HUES64 (cell line): ENCODE data around the gene OR52E1.

ENCODE experiments used
- H3K27ac ChIP-seq: 2 replicates; pipeline ENCODE4 v1.7.0; 2013; ENCODE audit warnings: low read depth, low read length, inconsistent platforms
- H3K27me3 ChIP-seq: 2 replicates; pipeline ENCODE4 v1.6.1; 2013; ENCODE audit warnings: mild to moderate bottlenecking, low read length; ENCODE audit not compliant: insufficient read depth
- H3K36me3 ChIP-seq: 2 replicates; pipeline ENCODE4 v1.6.1; 2013; ENCODE audit warnings: mild to moderate bottlenecking, low read length; ENCODE audit not compliant: insufficient read depth
- H3K4me1 ChIP-seq: 2 replicates; pipeline ENCODE4 v1.6.1; 2013; ENCODE audit warnings: mild to moderate bottlenecking, low read length, moderate library complexity; ENCODE audit not compliant: insufficient read depth
- H3K4me3 ChIP-seq: 2 replicates; pipeline ENCODE4 v1.5.1; 2013; ENCODE audit warnings: mild to moderate bottlenecking, low read length, moderate library complexity
- H3K9ac ChIP-seq: 2 replicates; pipeline ENCODE4 v1.6.1; 2013; ENCODE audit warnings: mild to moderate bottlenecking, low read depth, low read length
- H3K9me3 ChIP-seq: 2 replicates; pipeline ENCODE4 v1.6.1; 2013; ENCODE audit warnings: low read depth, low read length; ENCODE audit not compliant: insufficient read depth
- WGBS: fragments of 150-250, 120-280 bp; methylation state at CpG from one replicate; pipeline ENCODE4 v1.1.7; 2013; ENCODE audit warnings: missing lambda C conversion rate; 5-methylcytosine and 5-hydroxymethylcytosine counted together

Gene OR52E1

GRCh38 chr11:5065027-5065426, 4.3 kb upstream of the OR52E1 start:
- 84% methylated on average over 1 of the region's 1 CpG for WGBS
- H3K4me3 ChIP-seq, result no peak overlapping the region
- H3K4me1 ChIP-seq, result no peaks in the 10 kb centered on the region
- H3K9ac ChIP-seq, result no peak overlapping the region
- H3K9me3 ChIP-seq, result no peaks in the 10 kb centered on the region
- no peaks in the 10 kb centered on the region for H3K36me3 ChIP-seq
- H3K27me3 ChIP-seq, result no peaks in the 10 kb centered on the region
- no peak overlapping the region for H3K27ac ChIP-seq

- Histone ChIP-seq H3K4me3 (no peak overlapping the region), H3K9ac (no peak overlapping the region), H3K36me3 (no peaks in the 10 kb centered on the region), H3K4me1 (no peaks in the 10 kb centered on the region), H3K9me3 (no peaks in the 10 kb centered on the region), H3K27me3 (no peaks in the 10 kb centered on the region), H3K27ac (no peak overlapping the region)
- 76% methylated on average over 3 of the region's 3 CpGs for WGBS
Measured at GRCh38 chr11:5071799-5072198, 2.4 kb downstream of the OR52E1 start.

GRCh38 chr11:5081405-5081804, 12.0 kb downstream of the OR52E1 start:
- Histone ChIP-seq H3K9me3 (no peaks in the 10 kb centered on the region), H3K27me3 (no peaks in the 10 kb centered on the region), H3K27ac (no peak overlapping the region), H3K4me1 (no peaks in the 10 kb centered on the region), H3K9ac (no peak overlapping the region), H3K36me3 (no peaks in the 10 kb centered on the region), H3K4me3 (no peak overlapping the region)
- WGBS, result 100% methylated on average over 1 of the region's 2 CpGs

GRCh38 chr11:5083602-5084001, 14.2 kb downstream of the OR52E1 start:
- Histone ChIP-seq H3K27me3 (no peaks in the 10 kb centered on the region), H3K4me1 (0 out of 2 replicates have a peak, but pooled peaks cover 8% of the 10 kb centered on the region), H3K27ac (no peak overlapping the region), H3K36me3 (no peaks in the 10 kb centered on the region), H3K9ac (no peak overlapping the region), H3K4me3 (no peak overlapping the region), H3K9me3 (no peaks in the 10 kb centered on the region)

- no peaks in the 10 kb centered on the region for H3K36me3 ChIP-seq
- H3K9ac ChIP-seq, result no peak overlapping the region
- H3K9me3 ChIP-seq, result no peaks in the 10 kb centered on the region
- no peak overlapping the region for H3K27ac ChIP-seq
- no peak overlapping the region for H3K4me3 ChIP-seq
- 0 out of 2 replicates have a peak, but pooled peaks cover 8% of the 10 kb centered on the region for H3K4me1 ChIP-seq
- no peaks in the 10 kb centered on the region for H3K27me3 ChIP-seq
Measured at GRCh38 chr11:5088556-5088955, 19.2 kb downstream of the OR52E1 start.

GRCh38 chr11:5090668-5091067, 21.3 kb downstream of the OR52E1 start:
- Histone ChIP-seq H3K27me3 (no peaks in the 10 kb centered on the region), H3K9me3 (no peaks in the 10 kb centered on the region), H3K9ac (no peak overlapping the region), H3K36me3 (no peaks in the 10 kb centered on the region), H3K27ac (no peak overlapping the region), H3K4me3 (no peak overlapping the region), H3K4me1 (0 out of 2 replicates have a peak, but pooled peaks cover 8% of the 10 kb centered on the region)
- WGBS, result 98% methylated on average over 1 of the region's 1 CpG

- WGBS, result 93% methylated on average over 6 of the region's 8 CpGs
- H3K27me3 ChIP-seq, result no peaks in the 10 kb centered on the region
- no peak overlapping the region for H3K9ac ChIP-seq
- no peak overlapping the region for H3K27ac ChIP-seq
- no peaks in the 10 kb centered on the region for H3K9me3 ChIP-seq
- no peak overlapping the region for H3K4me3 ChIP-seq
- H3K36me3 ChIP-seq, result no peaks in the 10 kb centered on the region
- H3K4me1 ChIP-seq, result no peaks in the 10 kb centered on the region
Measured at GRCh38 chr11:5092821-5093585, 23.6 kb downstream of the OR52E1 start.

- WGBS, result 94% methylated on average over 1 of the region's 2 CpGs
- Histone ChIP-seq H3K9ac (no peak overlapping the region), H3K27me3 (no peaks in the 10 kb centered on the region), H3K36me3 (no peaks in the 10 kb centered on the region), H3K27ac (no peak overlapping the region), H3K9me3 (no peaks in the 10 kb centered on the region), H3K4me3 (no peak overlapping the region), H3K4me1 (no peaks in the 10 kb centered on the region)
Measured at GRCh38 chr11:5096011-5096410, 26.6 kb downstream of the OR52E1 start.

- no peaks in the 10 kb centered on the region for H3K4me1 ChIP-seq
- H3K36me3 ChIP-seq, result no peaks in the 10 kb centered on the region
- no peaks in the 10 kb centered on the region for H3K27me3 ChIP-seq
- no peak overlapping the region for H3K27ac ChIP-seq
- no peaks in the 10 kb centered on the region for H3K9me3 ChIP-seq
- H3K9ac ChIP-seq, result no peak overlapping the region
- no peak overlapping the region for H3K4me3 ChIP-seq
- WGBS, result 92% methylated on average over 2 of the region's 2 CpGs
Measured at GRCh38 chr11:5102246-5102645, 32.9 kb downstream of the OR52E1 start.

- Histone ChIP-seq H3K4me3 (no peak overlapping the region), H3K27ac (no peak overlapping the region), H3K4me1 (no peaks in the 10 kb centered on the region), H3K9me3 (no peaks in the 10 kb centered on the region), H3K9ac (no peak overlapping the region), H3K27me3 (no peaks in the 10 kb centered on the region), H3K36me3 (no peaks in the 10 kb centered on the region)
Measured at GRCh38 chr11:5103066-5103465, 33.7 kb downstream of the OR52E1 start.

- H3K9me3 ChIP-seq, result no peaks in the 10 kb centered on the region
- H3K27ac ChIP-seq, result no peak overlapping the region
- 85% methylated on average over 3 of the region's 3 CpGs for WGBS
- H3K4me3 ChIP-seq, result no peak overlapping the region
- no peaks in the 10 kb centered on the region for H3K4me1 ChIP-seq
- H3K9ac ChIP-seq, result no peak overlapping the region
- no peaks in the 10 kb centered on the region for H3K27me3 ChIP-seq
- no peaks in the 10 kb centered on the region for H3K36me3 ChIP-seq
Measured at GRCh38 chr11:5107285-5107684, 37.9 kb downstream of the OR52E1 start.

- H3K4me1 ChIP-seq, result no peaks in the 10 kb centered on the region
- H3K9me3 ChIP-seq, result no peaks in the 10 kb centered on the region
- no peaks in the 10 kb centered on the region for H3K27me3 ChIP-seq
- H3K9ac ChIP-seq, result no peak overlapping the region
- 100% methylated on average over 3 of the region's 3 CpGs for WGBS
- H3K27ac ChIP-seq, result no peak overlapping the region
- no peak overlapping the region for H3K4me3 ChIP-seq
- H3K36me3 ChIP-seq, result no peaks in the 10 kb centered on the region
Measured at GRCh38 chr11:5115339-5115738, 46.0 kb downstream of the OR52E1 start.
